ENCODE measurements around the gene WDFY3.

DNA sequence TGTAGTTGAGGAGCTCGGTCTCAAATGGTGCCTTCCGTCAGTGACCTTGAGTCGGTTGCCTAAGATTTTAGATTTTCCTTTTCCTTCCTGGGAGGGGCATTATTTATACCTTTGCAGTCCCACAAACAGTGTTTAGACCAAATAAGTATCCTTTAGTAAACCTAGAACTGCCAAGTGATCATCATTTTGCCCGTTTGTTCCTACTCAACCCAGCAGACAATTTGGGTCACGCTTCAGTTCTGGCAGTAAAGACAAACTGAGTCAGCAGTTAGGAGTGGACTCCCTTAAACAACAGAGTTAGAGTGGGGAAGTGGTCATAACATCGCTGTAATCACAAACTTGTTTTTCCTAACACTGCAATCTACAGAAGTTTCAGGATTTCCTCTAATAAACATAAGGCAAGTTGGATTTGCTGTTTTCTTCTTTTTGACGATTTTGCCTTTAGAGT, 777 bp upstream of the WDFY3 start:
- TF ChIP-seq, protein P1, sequence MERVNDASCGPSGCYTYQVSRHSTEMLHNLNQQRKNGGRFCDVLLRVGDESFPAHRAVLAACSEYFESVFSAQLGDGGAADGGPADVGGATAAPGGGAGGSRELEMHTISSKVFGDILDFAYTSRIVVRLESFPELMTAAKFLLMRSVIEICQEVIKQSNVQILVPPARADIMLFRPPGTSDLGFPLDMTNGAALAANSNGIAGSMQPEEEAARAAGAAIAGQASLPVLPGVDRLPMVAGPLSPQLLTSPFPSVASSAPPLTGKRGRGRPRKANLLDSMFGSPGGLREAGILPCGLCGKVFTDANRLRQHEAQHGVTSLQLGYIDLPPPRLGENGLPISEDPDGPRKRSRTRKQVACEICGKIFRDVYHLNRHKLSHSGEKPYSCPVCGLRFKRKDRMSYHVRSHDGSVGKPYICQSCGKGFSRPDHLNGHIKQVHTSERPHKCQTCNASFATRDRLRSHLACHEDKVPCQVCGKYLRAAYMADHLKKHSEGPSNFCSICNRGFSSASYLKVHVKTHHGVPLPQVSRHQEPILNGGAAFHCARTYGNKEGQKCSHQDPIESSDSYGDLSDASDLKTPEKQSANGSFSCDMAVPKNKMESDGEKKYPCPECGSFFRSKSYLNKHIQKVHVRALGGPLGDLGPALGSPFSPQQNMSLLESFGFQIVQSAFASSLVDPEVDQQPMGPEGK (CRISPR knock-in tag; IDR thresholded peaks at IDR 0.05; ENCODE audit: borderline replicate concordance) = no peak
- no peak for TF ChIP-seq PPARA (CRISPR knock-in tag; IDR thresholded peaks at IDR 0.05; ENCODE audit: borderline replicate concordance)
- TF ChIP-seq SNAI2 (CRISPR knock-in tag; IDR thresholded peaks at IDR 0.05) = no peak
- no peak for TF ChIP-seq TOX (CRISPR knock-in tag; IDR thresholded peaks at IDR 0.05; ENCODE audit: borderline replicate concordance)
- TF ChIP-seq, protein P2, sequence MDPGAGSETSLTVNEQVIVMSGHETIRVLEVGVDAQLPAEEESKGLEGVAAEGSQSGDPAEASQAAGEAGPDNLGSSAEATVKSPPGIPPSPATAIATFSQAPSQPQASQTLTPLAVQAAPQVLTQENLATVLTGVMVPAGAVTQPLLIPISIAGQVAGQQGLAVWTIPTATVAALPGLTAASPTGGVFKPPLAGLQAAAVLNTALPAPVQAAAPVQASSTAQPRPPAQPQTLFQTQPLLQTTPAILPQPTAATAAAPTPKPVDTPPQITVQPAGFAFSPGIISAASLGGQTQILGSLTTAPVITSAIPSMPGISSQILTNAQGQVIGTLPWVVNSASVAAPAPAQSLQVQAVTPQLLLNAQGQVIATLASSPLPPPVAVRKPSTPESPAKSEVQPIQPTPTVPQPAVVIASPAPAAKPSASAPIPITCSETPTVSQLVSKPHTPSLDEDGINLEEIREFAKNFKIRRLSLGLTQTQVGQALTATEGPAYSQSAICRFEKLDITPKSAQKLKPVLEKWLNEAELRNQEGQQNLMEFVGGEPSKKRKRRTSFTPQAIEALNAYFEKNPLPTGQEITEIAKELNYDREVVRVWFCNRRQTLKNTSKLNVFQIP (CRISPR knock-in tag; IDR thresholded peaks at IDR 0.05; ENCODE audit: borderline replicate concordance, low read depth) = no peak
- TF ChIP-seq ZC3H10 (CRISPR knock-in tag; IDR thresholded peaks at IDR 0.05) = no peak
- TF ChIP-seq, protein P3, sequence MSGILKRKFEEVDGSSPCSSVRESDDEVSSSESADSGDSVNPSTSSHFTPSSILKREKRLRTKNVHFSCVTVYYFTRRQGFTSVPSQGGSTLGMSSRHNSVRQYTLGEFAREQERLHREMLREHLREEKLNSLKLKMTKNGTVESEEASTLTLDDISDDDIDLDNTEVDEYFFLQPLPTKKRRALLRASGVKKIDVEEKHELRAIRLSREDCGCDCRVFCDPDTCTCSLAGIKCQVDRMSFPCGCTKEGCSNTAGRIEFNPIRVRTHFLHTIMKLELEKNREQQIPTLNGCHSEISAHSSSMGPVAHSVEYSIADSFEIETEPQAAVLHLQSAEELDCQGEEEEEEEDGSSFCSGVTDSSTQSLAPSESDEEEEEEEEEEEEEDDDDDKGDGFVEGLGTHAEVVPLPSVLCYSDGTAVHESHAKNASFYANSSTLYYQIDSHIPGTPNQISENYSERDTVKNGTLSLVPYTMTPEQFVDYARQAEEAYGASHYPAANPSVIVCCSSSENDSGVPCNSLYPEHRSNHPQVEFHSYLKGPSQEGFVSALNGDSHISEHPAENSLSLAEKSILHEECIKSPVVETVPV (CRISPR knock-in tag; IDR thresholded peaks at IDR 0.05) = no peak
- TF ChIP-seq ISL1 (CRISPR knock-in tag; IDR thresholded peaks at IDR 0.05) = no peak
- TF ChIP-seq ZFP3 (CRISPR knock-in tag; IDR thresholded peaks at IDR 0.05) = no peak

Measured in SK-N-SH treated with all-trans-retinoic acid at 6 μM for 48 hours (cell line).